ENCODE results near the gene PLEKHG4B.

Gene PLEKHG4B

DNA sequence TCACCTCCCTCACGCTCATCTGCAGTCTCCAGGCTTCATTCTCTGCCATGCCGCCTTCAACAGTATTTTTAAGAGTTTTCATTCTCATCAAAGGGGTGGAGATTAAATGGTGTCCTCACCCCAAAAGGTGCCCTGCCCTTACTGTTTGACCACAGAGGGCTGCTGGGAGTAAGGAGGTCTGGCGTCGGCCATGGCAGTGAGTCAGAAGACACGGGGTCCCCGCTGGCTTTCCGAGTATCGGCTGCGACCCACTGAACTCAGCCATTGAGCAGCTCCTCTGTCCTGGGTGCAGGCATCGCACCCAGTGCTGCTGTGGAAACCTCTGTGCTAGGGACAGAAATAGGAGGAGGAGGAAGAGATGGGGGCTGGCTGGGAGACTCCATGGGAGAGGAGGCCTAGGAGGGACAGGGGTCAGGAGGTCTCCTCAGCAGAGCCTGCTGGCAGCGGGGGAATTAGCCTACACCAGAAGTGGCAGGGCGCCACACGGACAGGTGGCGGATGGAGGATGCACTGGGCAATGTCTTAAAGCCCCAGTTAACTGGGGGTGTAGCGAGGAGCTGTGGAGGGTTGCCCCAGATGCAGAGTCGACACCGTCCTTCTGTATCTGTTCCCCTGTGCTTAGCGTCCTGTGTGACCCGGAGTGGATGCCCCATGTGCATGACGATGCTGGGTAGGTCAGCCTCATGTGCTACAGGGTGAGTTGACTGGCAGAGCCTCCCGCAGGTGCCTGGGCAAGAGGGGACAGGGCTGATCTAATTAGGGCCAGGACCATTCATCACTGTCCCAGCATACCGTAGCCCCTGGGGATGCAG, 15.4 kb upstream of the PLEKHG4B start:
- DNase-seq: no peak

DNA sequence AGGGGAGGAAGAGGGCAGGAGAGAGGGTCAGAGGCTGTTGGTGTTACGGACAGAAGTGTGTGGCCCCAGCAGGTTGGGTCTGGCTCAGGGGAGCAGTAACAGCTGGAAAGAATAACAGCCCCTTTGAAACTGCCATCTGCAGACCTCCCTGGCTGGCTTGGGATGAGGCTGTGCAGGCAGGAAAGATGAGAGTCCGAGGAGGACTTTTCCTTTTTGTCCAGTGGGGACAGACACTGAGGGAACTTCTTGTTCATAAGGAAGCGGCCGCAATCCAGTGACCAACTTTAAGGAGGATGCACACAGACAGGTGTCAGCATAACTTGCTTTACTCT, 14.8 kb upstream of the PLEKHG4B start:
- no peak for DNase-seq

DNA sequence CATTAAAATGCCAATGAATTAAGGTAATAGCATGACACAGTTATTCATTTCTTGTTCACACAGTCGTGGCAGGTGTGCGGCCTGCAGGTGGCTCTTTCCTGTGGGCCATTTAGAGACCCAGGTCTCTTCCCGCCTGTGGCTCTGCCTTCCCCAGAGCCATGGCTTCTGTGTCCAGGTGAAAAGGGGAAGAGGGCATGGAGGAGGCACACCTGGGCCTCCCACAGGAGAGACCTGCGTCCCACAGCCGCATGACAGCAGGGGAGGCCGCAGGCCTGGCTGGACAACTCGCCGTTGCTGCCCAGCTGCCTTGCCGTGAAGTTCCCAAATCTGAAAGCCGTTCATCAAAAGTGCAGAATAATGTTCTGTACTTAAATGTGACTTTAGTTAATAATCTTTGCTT, 14.4 kb upstream of the PLEKHG4B start:
- DNase-seq: no peak

DNA sequence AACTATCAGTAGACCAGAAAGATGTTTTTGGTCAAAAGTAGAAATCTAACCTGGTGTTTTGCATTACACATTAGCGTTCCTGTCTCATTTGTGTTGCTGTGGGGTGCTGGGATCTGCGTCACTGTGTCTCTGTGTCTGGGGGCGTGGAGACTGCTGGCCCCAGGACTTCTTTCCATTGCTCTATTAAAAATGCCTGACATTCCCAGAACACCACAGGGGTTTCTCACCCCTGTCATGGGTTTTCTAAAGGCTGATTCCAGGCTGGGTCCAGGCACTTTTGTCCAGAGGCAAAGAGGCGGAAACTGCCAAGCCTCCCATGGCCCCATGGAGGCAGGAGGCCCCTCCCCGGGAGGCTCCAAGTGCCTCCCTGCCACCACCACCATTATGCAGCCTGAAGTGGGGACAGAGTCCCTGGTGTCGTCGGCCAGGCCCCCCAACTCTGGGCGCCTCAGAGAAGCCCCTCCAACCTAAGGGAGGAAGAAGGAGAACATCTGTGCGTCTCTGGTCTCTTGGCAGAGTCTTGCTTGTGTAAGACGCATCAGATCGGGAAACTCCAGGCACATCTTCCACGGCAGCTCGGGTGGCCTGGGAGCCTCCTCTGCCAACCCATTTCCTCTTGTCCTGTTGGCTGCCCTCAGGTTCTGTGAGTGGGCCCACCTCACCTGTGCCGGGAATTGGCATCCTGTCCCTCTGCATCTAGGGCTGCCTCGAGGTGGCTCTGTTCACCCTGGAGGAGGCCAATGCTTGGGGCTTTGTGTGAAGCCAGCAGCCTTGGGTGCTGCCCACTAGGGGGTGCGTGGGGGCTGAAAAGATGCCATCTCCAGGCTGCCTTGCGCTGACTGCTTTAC, 13.8 kb upstream of the PLEKHG4B start:
- DNase-seq: no peak

DNA sequence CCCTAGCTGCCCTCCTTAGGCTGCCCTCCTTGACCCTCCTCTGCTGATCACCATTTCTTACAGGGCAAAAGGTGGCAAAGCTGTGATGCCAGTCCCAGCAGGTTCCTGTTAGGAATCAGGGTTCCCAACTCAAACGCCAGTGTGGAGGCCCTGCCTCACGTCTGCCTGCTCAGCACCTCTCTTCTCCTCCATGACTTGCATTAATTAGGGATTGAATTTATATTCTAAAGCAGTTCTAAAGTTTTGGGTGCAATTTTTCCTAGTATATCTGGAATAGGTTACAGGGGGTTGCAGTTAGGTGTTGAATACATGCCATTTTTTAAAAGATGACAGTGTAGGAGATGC, 13.2 kb upstream of the PLEKHG4B start:
- no peak for DNase-seq

DNA sequence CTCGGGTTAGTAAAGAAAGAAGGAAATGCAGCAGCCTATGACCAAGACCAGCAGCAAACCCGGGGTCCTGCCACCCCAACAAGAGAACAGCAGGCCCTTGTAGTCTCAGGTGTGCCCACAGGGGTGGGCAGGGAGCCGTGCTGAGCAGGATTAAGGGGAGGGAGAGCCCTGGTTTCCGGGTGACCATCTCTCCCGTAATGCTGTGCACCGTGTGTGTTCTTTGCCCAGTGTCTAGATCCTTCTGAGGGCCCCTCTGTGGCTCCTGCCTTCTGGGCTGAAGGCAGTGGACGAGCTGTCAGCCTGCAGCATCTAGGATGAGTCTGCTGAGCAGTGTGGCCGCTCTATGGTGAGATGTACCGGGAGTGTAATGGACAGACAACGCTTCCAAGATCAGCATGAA, 12.7 kb upstream of the PLEKHG4B start:
- no peak for DNase-seq

DNA sequence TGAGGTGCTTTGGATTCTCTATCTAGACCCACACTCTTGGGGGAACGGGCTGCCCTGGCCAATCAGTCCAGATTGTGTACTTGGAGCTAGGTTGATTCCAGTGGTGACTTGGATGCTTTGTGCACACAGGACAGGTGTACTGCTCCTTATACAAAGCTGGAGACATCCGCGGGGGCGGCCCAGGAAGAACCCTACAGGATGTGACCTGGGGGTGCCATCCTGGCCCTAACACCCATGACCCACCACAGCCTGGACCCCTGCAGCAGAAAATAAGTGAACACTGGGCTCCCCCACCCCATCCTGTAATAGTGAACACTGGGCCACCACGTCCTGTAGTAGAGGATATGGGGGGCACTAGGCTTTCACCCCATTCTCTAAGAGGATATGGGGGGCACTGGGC, 12.1 kb upstream of the PLEKHG4B start:
- DNase-seq: no peak

DNA sequence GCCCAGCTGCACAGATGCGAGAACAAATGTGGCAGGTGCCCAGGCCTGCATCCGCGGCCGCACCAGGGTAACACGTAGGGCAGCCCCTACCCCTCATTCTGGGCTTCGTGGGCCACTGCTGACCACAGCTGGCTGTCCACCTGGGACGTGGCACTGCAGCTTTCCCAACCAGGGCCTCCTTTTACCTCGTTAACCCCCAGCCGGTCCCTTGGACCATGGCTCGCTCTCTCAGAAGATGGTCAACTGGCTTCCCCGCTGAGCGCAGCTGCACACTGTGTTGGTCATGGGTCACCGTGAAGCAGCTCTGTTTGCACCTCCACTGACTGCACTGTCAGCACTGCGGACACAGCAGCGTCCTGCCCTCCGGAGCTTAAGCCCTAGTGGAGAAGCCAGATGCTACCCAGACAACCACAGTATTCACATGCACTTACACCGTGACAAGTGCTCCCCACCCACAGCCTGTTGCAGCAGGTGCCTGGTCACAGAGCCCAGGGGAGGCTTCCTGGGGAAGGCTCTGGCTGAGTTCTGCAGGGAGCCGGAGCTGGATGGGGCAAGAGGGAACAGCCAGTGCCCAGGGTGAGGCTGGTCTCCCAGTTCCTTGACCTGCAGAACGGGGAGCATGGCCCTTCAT, 10.5 kb upstream of the PLEKHG4B start:
- no peak for DNase-seq

DNA sequence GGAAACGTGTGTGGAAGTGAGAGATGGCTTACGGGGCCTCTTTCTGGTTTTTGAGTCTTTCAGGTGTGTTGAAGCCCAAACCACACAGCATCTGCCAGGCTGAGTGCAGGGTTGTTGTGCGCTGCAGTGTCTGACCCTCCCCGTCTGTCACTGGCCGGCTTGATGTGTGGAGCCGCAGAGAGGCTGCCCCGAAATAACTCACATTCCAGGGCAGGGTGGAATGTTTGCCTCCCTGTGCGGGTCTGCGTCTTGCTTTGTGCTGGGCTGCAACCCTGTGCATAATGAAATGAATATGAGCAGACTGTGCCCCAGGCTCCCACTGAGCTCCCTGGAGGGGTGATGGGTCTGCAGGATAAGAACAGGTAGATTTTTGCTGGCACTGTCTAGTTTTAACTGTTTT, 9.9 kb upstream of the PLEKHG4B start:
- no peak for DNase-seq

DNA sequence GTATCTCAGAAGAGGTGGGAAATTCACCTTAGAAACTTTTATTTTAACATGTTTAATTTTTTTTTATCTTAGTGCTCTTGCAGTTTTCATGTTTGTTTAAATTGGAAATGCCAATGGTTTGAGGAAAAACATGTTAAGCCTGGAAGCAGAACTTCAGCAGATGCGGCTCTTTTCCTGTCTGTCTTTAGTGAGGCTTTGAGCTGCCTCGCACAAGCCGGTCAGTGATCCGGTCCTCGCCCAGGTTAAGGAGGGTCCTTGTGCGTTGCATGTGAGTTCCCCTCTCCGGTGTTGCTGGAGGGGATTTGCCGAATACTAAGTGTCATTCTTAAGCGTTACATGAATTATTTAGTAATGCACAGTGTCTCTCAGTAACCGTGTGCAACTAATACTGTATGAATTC, 9.4 kb upstream of the PLEKHG4B start:
- DNase-seq: no peak

DNA sequence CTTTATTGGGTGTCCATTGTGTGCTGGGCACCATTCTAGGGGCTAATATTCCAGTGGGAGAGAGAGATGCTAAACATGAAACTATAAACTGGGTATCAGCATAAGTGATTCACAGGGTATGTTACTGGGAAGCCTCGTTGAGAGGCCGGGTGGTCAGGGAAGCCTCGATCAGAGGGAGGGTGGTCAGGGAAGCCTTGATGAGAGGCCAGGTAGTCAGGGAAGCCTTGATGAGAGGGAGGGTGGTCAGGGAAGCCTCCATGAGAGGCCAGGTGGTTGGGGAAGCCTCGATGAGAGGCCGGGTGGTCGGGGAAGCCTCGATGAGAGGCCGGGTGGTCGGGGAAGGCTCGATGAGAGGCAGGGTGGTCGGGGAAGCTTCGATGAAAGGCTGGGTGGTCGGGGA, 8.9 kb upstream of the PLEKHG4B start:
- DNase-seq: no peak

DNA sequence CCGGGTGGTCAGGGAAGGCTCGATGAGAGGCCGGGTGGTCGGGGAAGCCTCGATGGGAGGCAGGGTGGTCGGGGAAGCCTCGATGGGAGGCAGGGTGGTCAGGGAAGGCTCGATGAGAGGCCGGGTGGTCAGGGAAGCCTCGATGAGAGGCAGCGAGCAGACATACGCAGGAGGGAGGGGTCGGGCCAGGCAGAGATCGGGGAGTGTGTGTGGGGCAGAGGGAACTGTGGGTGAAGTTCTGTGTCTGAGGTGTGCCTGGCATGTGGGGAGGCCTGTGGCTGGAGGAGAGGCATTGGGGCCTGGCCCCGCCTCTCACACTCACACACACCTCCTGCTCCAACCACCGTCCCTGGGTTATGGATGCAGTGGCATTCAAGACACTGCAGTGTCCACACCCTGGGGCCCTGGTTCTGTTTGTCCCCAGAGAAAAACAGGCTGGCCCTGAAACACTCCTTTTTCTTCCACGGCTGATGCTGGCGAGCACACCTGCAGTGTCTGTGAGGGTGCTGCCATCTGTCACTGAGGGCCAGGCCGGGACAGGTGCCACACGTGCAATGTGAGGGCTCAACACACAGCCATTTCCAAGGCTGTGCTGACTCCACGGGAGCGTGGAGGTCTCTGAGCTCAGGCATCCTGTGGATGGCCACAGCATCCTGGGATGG, 6.5 kb upstream of the PLEKHG4B start:
- no peak for DNase-seq

DNA sequence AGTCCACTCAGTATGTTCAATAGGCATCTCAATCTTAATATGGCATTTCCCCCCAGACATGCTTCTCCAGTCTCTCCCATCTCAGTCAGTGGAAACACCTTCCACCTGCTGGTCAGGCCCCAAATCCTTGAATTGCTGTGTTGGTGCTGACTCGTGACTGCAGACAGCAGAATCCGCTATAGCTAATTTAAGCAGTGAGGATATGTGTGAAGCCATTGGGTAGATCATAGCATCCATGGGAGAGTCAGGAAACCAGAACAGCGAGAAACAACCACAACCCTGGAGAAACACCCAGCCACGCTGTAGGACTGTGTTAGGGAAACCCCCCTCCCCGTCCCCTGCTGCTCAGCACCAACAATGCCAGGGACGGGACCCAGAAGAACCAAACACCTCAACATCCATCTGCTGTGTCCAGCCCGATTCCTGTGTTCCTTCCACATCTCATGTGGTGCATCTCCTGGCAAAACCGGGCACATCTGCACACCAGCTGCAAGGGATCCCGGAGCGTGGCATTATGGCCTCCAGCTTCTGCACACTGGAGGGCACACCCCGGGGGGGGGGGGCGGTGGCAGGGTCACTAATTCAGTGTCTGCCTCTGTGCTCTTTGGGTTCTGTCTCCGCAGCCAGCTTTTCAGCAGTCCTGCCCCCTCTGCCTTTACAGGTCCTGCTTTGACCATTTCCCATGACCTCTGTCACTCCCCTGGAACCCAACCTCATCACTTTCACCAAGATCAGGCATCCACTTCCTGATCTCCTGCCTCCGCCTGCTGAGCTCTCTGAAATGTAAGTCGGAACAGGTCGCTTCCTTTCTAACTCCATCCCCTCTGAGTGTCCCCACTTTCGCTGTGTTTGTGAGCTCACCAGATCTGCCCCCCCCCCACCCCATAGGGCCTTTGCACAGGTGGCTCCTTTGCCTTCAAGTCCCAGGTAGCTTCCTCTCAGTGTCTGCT, 2.4 kb upstream of the PLEKHG4B start:
- DNase-seq: no peak

DNA sequence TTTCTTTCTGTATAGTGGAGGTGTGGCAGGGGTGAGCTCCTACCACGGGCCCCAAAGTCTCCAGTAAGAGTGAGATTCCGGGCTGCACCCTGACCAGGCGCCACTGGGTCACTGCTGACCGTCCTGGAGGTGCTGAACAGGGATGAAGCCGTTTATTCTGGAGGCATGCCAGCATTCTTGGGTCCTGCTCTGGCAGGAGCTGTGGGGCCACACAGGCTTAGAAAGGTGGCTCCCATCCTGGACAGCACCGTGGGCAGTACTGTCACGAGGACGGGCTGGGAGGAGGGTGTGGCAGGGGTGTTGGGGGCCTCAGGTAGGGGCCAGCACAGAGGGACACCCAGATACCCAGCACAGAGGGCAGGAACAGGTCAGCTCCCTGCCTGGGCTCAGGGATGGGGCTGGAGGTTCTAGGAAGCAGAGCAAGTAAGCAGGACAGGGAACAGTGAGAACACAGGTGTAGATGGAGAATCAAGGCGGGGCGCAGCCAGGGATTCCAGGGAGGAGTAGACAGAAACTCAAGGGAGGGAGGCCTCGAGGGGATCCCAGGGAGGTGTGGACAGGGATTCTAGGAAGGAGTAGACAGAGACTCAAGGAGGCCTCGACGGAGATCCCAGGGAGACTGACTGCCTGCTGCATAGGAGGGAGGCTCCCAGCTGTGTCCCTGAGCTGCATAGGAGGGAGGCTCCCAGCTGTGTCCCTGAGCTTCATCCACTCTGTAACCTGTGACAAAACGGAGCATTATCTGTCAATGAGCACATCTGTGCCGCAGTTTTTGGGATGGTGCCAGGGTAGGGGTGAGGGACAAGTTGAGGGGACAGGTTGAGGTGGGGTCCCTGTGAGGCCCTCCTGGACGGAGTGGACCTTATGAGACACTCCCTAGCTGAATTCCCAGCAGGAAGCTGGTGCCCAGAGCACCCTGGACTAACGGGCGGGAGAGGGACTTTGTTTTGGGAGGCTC, 1.1 kb upstream of the PLEKHG4B start:
- DNase-seq: no peak

DNA sequence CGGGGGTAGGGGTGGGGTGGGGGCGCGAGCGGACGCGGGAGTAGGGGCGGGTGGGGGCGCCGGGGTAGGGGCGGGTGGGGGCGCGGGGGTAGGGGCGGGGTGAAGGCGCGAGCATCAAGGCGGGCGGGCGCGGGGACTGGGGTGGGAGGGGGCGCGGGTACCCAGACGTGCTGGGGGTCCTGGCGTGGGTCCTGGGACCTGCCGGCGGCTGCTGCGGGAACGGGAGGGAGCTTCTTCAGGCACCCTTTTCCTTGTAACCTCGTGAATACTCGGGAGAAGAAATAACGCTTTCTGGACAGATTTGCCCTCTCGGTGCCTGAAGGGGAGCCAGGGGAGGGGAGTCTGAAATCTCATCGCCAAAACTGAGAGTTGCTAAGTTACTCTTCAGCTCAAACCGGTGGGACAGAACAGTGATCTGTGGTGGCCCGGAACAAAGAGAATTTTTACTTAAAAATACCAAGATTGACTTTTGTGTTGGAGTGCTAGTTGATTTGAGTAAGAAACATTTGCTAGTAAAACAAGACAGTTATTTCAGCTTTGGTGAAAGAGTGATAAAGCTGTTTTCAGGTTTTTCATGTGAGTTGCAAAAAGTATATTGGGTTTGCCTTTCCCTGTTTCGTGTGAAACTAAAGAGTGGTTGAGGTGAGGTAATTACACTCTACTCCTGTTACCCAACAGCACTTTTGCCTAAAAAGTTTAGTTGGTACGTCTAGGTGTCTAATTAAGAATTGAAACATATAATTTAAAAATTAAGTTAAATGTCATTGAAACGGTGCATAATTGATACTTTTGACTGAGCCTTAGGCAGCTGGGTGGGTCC, 643 bp downstream of the PLEKHG4B start:
- no peak for DNase-seq

DNA sequence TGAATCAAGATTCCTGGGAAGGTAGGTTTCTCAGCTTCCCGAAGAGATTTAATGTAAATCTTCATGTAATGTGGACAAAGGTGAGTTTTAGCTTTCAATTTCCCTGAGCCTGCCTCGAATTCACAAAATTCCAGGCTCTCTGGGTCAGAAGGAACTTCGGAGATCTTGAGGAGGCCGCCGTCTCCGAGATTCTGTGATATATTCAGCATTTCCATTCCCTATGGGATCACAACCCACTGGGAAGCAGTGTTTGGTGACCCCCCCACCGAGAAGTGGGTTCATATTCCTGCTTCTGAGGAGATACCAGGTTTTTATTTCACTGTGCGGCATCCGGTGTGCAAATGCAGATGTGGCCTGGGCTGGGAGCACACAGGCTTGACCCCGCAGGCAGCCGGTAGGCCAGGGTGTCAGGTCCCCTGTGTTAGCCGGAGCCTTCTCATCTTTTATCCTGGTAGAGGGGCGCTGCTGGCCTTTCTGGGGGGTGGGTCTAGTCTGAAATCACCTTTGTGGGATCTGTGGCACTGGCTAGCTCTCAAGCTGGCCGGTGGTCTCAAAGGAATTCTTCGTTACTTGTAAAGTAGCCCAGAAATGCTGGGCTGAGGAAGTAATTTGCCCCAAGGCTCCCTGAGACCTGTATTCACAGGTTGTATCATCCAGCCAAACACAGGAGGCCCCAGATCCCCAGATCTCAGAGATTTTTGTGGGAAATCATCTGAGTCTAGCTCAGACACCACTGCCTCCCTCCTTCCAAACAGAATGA, 1.4 kb downstream of the PLEKHG4B start:
- DNase-seq: no peak

DNA sequence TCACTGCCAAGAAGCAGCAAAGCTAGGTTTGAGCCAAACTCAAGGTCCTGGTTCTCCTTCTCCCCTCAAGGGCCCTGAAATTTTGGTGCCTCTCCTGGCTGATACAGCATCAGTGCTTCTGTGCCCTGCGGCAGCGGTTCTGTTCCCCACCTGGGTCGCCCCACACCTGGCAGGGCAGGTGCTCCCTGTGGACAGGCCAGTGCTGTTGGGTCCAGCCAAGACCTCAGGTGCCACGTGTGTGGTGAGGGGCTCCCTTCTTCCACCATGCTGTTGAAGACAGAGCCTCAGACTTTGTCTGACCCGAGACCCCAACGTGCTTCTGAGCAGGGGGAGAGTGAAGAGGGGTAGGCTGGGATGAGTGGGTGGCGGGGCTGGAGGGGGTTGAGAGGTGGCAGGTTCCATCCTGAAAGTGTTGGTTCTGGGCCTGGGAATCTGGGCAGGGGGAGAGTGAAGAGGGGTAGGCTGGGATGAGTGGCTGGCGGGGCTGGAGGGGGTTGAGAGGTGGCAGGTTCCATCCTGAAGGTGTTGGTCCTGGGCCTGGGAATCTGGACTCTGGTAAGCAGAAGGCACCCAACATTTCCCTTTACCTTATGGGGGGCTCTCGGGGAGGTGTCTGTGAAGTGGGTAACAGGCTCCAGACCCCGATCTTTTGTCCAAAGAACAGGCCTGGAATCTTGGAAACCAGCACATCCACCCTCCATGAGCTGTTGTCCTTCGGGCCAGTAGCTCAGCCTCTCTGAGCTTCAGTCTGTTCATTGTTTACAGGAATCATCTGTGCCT, 2.3 kb downstream of the PLEKHG4B start:
- no peak for DNase-seq

DNA sequence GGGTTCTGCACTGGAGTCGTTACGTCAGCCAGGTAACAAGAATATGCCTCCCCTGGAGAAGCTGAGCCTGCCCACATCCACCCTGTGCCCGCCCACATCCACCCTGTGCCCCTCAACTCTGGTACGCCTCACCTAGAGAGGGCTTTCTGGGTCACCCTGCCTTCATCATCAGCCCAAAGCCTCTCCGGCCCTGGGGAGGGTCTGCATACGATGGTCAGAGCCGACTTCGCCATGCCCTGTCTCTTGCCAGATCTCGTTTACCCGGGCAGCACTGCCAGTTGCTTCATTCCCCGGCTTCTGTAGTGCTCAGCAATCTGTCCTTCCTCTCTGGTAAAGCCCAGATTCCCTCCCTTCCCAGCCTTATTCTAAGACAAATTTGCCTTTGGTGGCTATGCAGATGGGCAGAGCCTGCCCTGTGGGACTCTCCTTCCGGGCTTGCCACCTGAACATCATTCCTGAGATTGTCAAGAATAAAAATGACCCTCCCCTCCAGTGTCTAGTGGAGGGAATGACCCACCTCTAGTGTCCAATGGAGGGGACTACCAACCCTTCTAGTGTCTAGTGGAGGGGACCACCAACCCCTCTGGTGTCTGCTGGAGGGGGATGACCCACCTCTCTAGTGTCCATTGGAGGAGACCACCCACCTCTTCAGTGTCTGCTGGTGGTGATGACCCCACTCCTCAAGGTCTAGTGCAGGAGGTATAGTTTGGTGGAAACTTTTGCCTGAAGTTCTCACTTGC, 3.4 kb downstream of the PLEKHG4B start:
- DNase-seq: no peak

Data from activated CD4-positive, CD25-positive, alpha-beta regulatory T cell treated with anti-CD3 and anti-CD28 coated beads, Interleukin-2, amount 50 U/mL, for 72 hours (primary cell).